Neural progenitor cell (in vitro differentiated cells): Measurements from ENCODE around the gene UROS.

Source experiments
- CTCF ChIP-seq: fragments of 200-600 bp; sonication (generic); IDR thresholded peaks from 2 replicates; pipeline ENCODE4 v1.5.1; 2017; ENCODE audit warnings: antibody characterized with exemption, mild to moderate bottlenecking
- EZH2 ChIP-seq: fragments of 200-600 bp; sonication (generic); IDR thresholded peaks from 2 replicates; pipeline ENCODE4 v1.6.1; 2017; ENCODE audit warnings: antibody characterized with exemption, mild to moderate bottlenecking, moderate library complexity

- TF ChIP-seq CTCF: no peak
- TF ChIP-seq EZH2: no peak
Observed at GRCh38 chr10:125761961-125762360, 61.1 kb downstream of the UROS start.
